Mesenchymal stem cell (in vitro differentiated cells and primary cell): ENCODE measurements around the gene ZNF80.

Source experiments
- DNase-seq: peaks from one replicate; pipeline ENCODE4 v3.0.0-alpha.2; 2013
- H2AFZ ChIP-seq: one replicate; pipeline ENCODE4 v1.6.1; 2013; ENCODE audit warnings: low read depth, mild to moderate bottlenecking, control low read depth, inconsistent platforms, low read length, moderate library complexity
- H2AK5ac ChIP-seq: 2 replicates; pipeline ENCODE4 v1.6.1; 2013; ENCODE audit warnings: low read length, moderate library complexity, mild to moderate bottlenecking, inconsistent platforms; ENCODE audit not compliant: severe bottlenecking
- H2BK120ac ChIP-seq: one replicate; pipeline ENCODE4 v1.6.1; 2013; ENCODE audit warnings: low read depth, mild to moderate bottlenecking, inconsistent platforms, low read length, moderate library complexity
- H2BK12ac ChIP-seq, 2 experiments: one replicate each; pipeline ENCODE4 v1.6.1; 2013; ENCODE audit warnings: inconsistent platforms in 2 of 2, low read length in 2 of 2, mild to moderate bottlenecking in 2 of 2, moderate library complexity in 2 of 2, control low read depth in 1 of 2
- H2BK15ac ChIP-seq: one replicate; pipeline ENCODE4 v1.6.1; 2013; ENCODE audit warnings: mild to moderate bottlenecking, low read depth, inconsistent platforms; ENCODE audit not compliant: poor library complexity, severe bottlenecking
- H2BK5ac ChIP-seq: 2 replicates; pipeline ENCODE4 v1.6.1; 2013; ENCODE audit warnings: low read depth, mild to moderate bottlenecking, low read length, control low read depth, inconsistent platforms; ENCODE audit not compliant: poor library complexity, severe bottlenecking
- H3K14ac ChIP-seq, 2 experiments: one replicate each; pipeline ENCODE4 v1.6.1; 2013; ENCODE audit warnings: inconsistent platforms in 2 of 2, low read length in 2 of 2, control low read depth in 1 of 2, mild to moderate bottlenecking in 1 of 2, moderate library complexity in 1 of 2
- H3K18ac ChIP-seq, 2 experiments: one replicate each; pipeline ENCODE4 v1.6.1; 2013; ENCODE audit warnings: inconsistent platforms in 2 of 2, low read length in 2 of 2, control low read depth in 1 of 2, low read depth in 1 of 2, mild to moderate bottlenecking in 1 of 2
- H3K23ac ChIP-seq, 2 experiments: one replicate each; pipeline ENCODE4 v1.6.1; 2013; ENCODE audit warnings: inconsistent platforms in 2 of 2, low read length in 2 of 2, mild to moderate bottlenecking in 2 of 2, moderate library complexity in 2 of 2, control low read depth in 1 of 2
- H3K27ac ChIP-seq: 2 replicates; pipeline ENCODE4 v1.5.1; 2013; ENCODE audit warnings: mild to moderate bottlenecking, moderate library complexity, low read length, control low read depth, inconsistent platforms; ENCODE audit not compliant: poor library complexity, severe bottlenecking
- H3K27me3 ChIP-seq, 2 experiments: 2 replicates each; pipeline versions ENCODE4 v1.6.1 to v1.7.0; 2013; ENCODE audit warnings: low read length in 2 of 2, mild to moderate bottlenecking in 2 of 2, moderate library complexity in 2 of 2, control low read depth in 1 of 2, inconsistent platforms in 1 of 2; ENCODE audit not compliant: control insufficient read depth in 1 of 2, insufficient read depth in 1 of 2
- H3K36me3 ChIP-seq, 2 experiments: 2 replicates each; pipeline versions ENCODE4 v1.6.1 to v1.7.0; 2013; ENCODE audit warnings: low read length in 2 of 2, control low read depth in 1 of 2, inconsistent platforms in 1 of 2, low read depth in 1 of 2, mild to moderate bottlenecking in 1 of 2; ENCODE audit not compliant: insufficient read depth in 2 of 2, control insufficient read depth in 1 of 2
- H3K4ac ChIP-seq, 2 experiments: one replicate each; pipeline ENCODE4 v1.6.1; 2013; ENCODE audit warnings: inconsistent platforms in 2 of 2, low read length in 2 of 2, mild to moderate bottlenecking in 2 of 2, moderate library complexity in 2 of 2, control low read depth in 1 of 2, low read depth in 1 of 2
- H3K4me1 ChIP-seq: 2 replicates; pipeline ENCODE4 v1.6.1; 2013; ENCODE audit warnings: low read depth, low read length, control low read depth; ENCODE audit not compliant: control insufficient read depth, insufficient read depth
- H3K4me2 ChIP-seq: 2 replicates; pipeline ENCODE4 v1.6.1; 2013; ENCODE audit warnings: low read length, mild to moderate bottlenecking, inconsistent platforms; ENCODE audit not compliant: poor library complexity, severe bottlenecking
- H3K4me3 ChIP-seq, 2 experiments: 2 replicates each; pipeline versions ENCODE4 v1.5.1 to v1.7.0; 2013; ENCODE audit warnings: low read length in 2 of 2, mild to moderate bottlenecking in 2 of 2, control low read depth in 1 of 2, low read depth in 1 of 2; ENCODE audit not compliant: insufficient read depth in 1 of 2
- H3K79me1 ChIP-seq: replicated peaks from 2 replicates; pipeline ENCODE4 v1.6.1; 2013; ENCODE audit warnings: mild to moderate bottlenecking, control low read depth, low read length, inconsistent platforms; ENCODE audit not compliant: poor library complexity, severe bottlenecking
- H3K9ac ChIP-seq: 2 replicates; pipeline ENCODE4 v1.7.0; 2013; ENCODE audit warnings: mild to moderate bottlenecking, low read length, moderate library complexity
- H3K9me3 ChIP-seq: 2 replicates; pipeline ENCODE4 v1.7.0; 2013; ENCODE audit warnings: mild to moderate bottlenecking, low read length; ENCODE audit not compliant: control insufficient read depth
- H4K8ac ChIP-seq: one replicate; pipeline ENCODE4 v1.6.1; 2013; ENCODE audit warnings: inconsistent platforms, mild to moderate bottlenecking, low read length, moderate library complexity
- H4K91ac ChIP-seq: one replicate; pipeline ENCODE4 v1.6.1; 2013; ENCODE audit warnings: mild to moderate bottlenecking, low read length, inconsistent platforms
- WGBS: methylation state at CpG from one replicate; pipeline ENCODE4 v1.1.7; 2013; ENCODE audit warnings: mixed read lengths; 5-methylcytosine and 5-hydroxymethylcytosine counted together

Gene ZNF80

GRCh38 chr3:114207768-114208167 is 29.6 kb downstream of the ZNF80 start:
- no peak overlapping the region for H3K9ac ChIP-seq
- H2AFZ ChIP-seq: no peak overlapping the region
- no peak overlapping the region for H3K4ac ChIP-seq
- H3K9me3 ChIP-seq: no peaks in the 10 kb centered on the region
- no peak overlapping the region for H3K4me3 ChIP-seq
- no peaks in the 10 kb centered on the region for H3K36me3 ChIP-seq
- no peak overlapping the region for H3K18ac ChIP-seq
- no peak overlapping the region for H3K27ac ChIP-seq
- no peak overlapping the region for H4K8ac ChIP-seq
- H3K14ac ChIP-seq: no peak overlapping the region
- no peak overlapping the region for H2BK120ac ChIP-seq
- no peak overlapping the region for H4K91ac ChIP-seq
- WGBS: 90% methylated on average over 3 of the region's 4 CpGs
- no peak overlapping the region for H3K23ac ChIP-seq
- no peak overlapping the region for H2AK5ac ChIP-seq
- H3K4me2 ChIP-seq: no peak overlapping the region
- no peak overlapping the region for H2BK15ac ChIP-seq
- H3K27me3 ChIP-seq: no peaks in the 10 kb centered on the region
- no peak overlapping the region for H2BK5ac ChIP-seq
- H2BK12ac ChIP-seq: no peak overlapping the region
- no peak for DNase-seq
- no peaks in the 10 kb centered on the region for H3K79me1 ChIP-seq
- H3K4me1 ChIP-seq: no peaks in the 10 kb centered on the region

GRCh38 chr3:114206342-114206741 is 31.0 kb downstream of the ZNF80 start:
- no peak overlapping the region for H3K4me2 ChIP-seq
- H3K79me1 ChIP-seq: no peaks in the 10 kb centered on the region
- no peaks in the 10 kb centered on the region for H3K4me1 ChIP-seq
- H2AK5ac ChIP-seq: no peak overlapping the region
- H2BK15ac ChIP-seq: no peak overlapping the region
- H3K14ac ChIP-seq: no peak overlapping the region
- no peak overlapping the region for H2BK120ac ChIP-seq
- H3K4ac ChIP-seq: no peak overlapping the region
- no peak overlapping the region for H2BK5ac ChIP-seq
- no peak overlapping the region for H3K4me3 ChIP-seq
- H3K23ac ChIP-seq: no peak overlapping the region
- H3K18ac ChIP-seq: no peak overlapping the region
- H3K9me3 ChIP-seq: no peaks in the 10 kb centered on the region
- no peak overlapping the region for H4K91ac ChIP-seq
- no peak overlapping the region for H2AFZ ChIP-seq
- no peak for DNase-seq
- WGBS: 20% methylated on average over 1 of the region's 3 CpGs
- no peak overlapping the region for H3K27ac ChIP-seq
- H3K27me3 ChIP-seq: no peaks in the 10 kb centered on the region
- no peak overlapping the region for H4K8ac ChIP-seq
- no peak overlapping the region for H2BK12ac ChIP-seq
- H3K36me3 ChIP-seq: no peaks in the 10 kb centered on the region
- no peak overlapping the region for H3K9ac ChIP-seq

- no peak overlapping the region for H3K4me3 ChIP-seq
- H2BK120ac ChIP-seq: no peak overlapping the region
- no peaks in the 10 kb centered on the region for H3K4me1 ChIP-seq
- H2BK5ac ChIP-seq: no peak overlapping the region
- no peak overlapping the region for H3K4ac ChIP-seq
- no peaks in the 10 kb centered on the region for H3K27me3 ChIP-seq
- H2AFZ ChIP-seq: no peak overlapping the region
- no peaks in the 10 kb centered on the region for H3K9me3 ChIP-seq
- WGBS: no CpG with 5 or more reads among the region's 2 CpGs
- no peak overlapping the region for H2BK15ac ChIP-seq
- no peak overlapping the region for H3K4me2 ChIP-seq
- H3K79me1 ChIP-seq: no peaks in the 10 kb centered on the region
- no peak overlapping the region for H3K27ac ChIP-seq
- H3K36me3 ChIP-seq: no peaks in the 10 kb centered on the region
- H3K14ac ChIP-seq: no peak overlapping the region
- H2BK12ac ChIP-seq: no peak overlapping the region
- H4K91ac ChIP-seq: no peak overlapping the region
- H3K23ac ChIP-seq: no peak overlapping the region
- H3K9ac ChIP-seq: no peak overlapping the region
- no peak overlapping the region for H2AK5ac ChIP-seq
- no peak for DNase-seq
- H3K18ac ChIP-seq: no peak overlapping the region
- H4K8ac ChIP-seq: no peak overlapping the region
These were observed 31.8 kb downstream of the ZNF80 start for GRCh38 chr3:114205541-114205940.

- H2BK5ac ChIP-seq: no peak overlapping the region
- H3K36me3 ChIP-seq: no peaks in the 10 kb centered on the region
- H2AFZ ChIP-seq: no peak overlapping the region
- H3K27me3 ChIP-seq: no peaks in the 10 kb centered on the region
- no peak overlapping the region for H3K4ac ChIP-seq
- no peak overlapping the region for H4K91ac ChIP-seq
- no peak overlapping the region for H2BK120ac ChIP-seq
- H4K8ac ChIP-seq: no peak overlapping the region
- H3K9me3 ChIP-seq: no peaks in the 10 kb centered on the region
- H3K79me1 ChIP-seq: no peaks in the 10 kb centered on the region
- H3K4me1 ChIP-seq: no peaks in the 10 kb centered on the region
- H3K4me3 ChIP-seq: no peak overlapping the region
- WGBS: 64% methylated on average over 1 of the region's 1 CpG
- no peak overlapping the region for H3K18ac ChIP-seq
- H2AK5ac ChIP-seq: no peak overlapping the region
- DNase-seq: no peak
- H3K14ac ChIP-seq: no peak overlapping the region
- no peak overlapping the region for H3K4me2 ChIP-seq
- no peak overlapping the region for H2BK12ac ChIP-seq
- no peak overlapping the region for H3K27ac ChIP-seq
- no peak overlapping the region for H3K23ac ChIP-seq
- no peak overlapping the region for H3K9ac ChIP-seq
- H2BK15ac ChIP-seq: no peak overlapping the region
These were observed 42.6 kb downstream of the ZNF80 start for GRCh38 chr3:114194750-114195149.
